Upper lobe of left lung (tissue), 6 donors: ENCODE measurements around the gene UNC45B. TPM values are rescaled to one million over a fixed set of nuclear protein-coding genes. Genes with fewer than 3 reads are reported as not detected.

Experiments used
- ATAC-seq, 2 donors: fragments of 200-7000 bp; cut with Tn5 transposase; one replicate each; pipeline ENCODE4 v1.9.1; 2022; ENCODE audit warnings: mild to moderate bottlenecking in 2 of 2, moderate library complexity in 2 of 2; ENCODE audit not compliant: low FRiP score in 2 of 2
- DNase-seq, 2 donors: peaks; one replicate each; pipeline ENCODE4 v3.0.0-alpha.2; 2019 to 2020
- H3K27ac ChIP-seq, 4 donors: fragments of 200-600 bp; sonication (generic); one replicate each; pipeline ENCODE4 v1.5.1; 2016 to 2019
- H3K27me3 ChIP-seq, 4 donors: fragments of 200-600 bp; sonication (generic); one replicate each; pipeline ENCODE4 v1.5.1; 2017 to 2019
- H3K36me3 ChIP-seq, 4 donors: fragments of 200-600 bp; sonication (generic); one replicate each; pipeline ENCODE4 v1.5.1; 2016 to 2019
- H3K4me1 ChIP-seq, 4 donors: fragments of 200-600 bp; sonication (generic); one replicate each; pipeline ENCODE4 v1.5.1; 2018 to 2019
- H3K4me3 ChIP-seq, 4 donors: fragments of 200-600 bp; sonication (generic); one replicate each; pipeline ENCODE4 v1.5.1; 2017 to 2019; ENCODE audit warnings: mild to moderate bottlenecking in 2 of 4, moderate library complexity in 1 of 4
- H3K9me3 ChIP-seq, 4 donors: fragments of 200-600 bp; sonication (generic); one replicate each; pipeline ENCODE4 v1.5.1; 2018 to 2019
- EP300 ChIP-seq, 4 donors: sonication (generic); formaldehyde crosslinking; IDR thresholded peaks; one replicate each; pipeline ENCODE4 v1.5.1; 2017; ENCODE audit warnings: antibody characterized with exemption in 4 of 4, control low read depth in 2 of 4
- POLR2A ChIP-seq, 4 donors: fragments of 450-650 bp; IDR thresholded peaks; one replicate each; pipeline ENCODE4 v1.5.1; 2016 to 2017; ENCODE audit warnings: antibody characterized with exemption in 4 of 4, mild to moderate bottlenecking in 2 of 4
- POLR2AphosphoS5 ChIP-seq, 2 donors: sonication (generic); formaldehyde crosslinking; IDR thresholded peaks; one replicate each; pipeline ENCODE4 v1.5.1; 2017; ENCODE audit warnings: antibody characterized with exemption in 2 of 2
- WGBS, 2 donors: methylation state at CpG; one replicate each; pipeline ENCODE4 v1.1.5; 2017 to 2018; 5-methylcytosine and 5-hydroxymethylcytosine counted together
- total RNA-seq, 6 donors: library from RNA; depleted of rRNA in 4 of 6; stranded (reverse); fragments of >200 nt in 4 of 6; gene quantifications; one replicate each; pipeline versions ENCODE4 v1.1.0 to v1.2.1, GENCODE V29; 2016 to 2021
- TF ChIP-seq, protein P1 (sequence below), 6 experiments: fragments of 450-650 bp in 4 of 6; fragments of 200-600 bp in 2 of 6; sonication (generic) in 2 of 6; IDR thresholded peaks; one replicate each; pipeline ENCODE4 v1.5.1; 2016 to 2019; ENCODE audit warnings: antibody characterized with exemption in 6 of 6
- donor health status: DM: no; HTN: no; CAD: no; lungs with moderate emphysema.
- donor health status: DM: no; HTN: yes; CAD: no; lungs with severe emphysema.

Gene UNC45B
- total RNA-seq, 6 donors from 2014 or later, result 0.10 to 0.61 (median 0.20) TPM; not detected in 2

DNA sequence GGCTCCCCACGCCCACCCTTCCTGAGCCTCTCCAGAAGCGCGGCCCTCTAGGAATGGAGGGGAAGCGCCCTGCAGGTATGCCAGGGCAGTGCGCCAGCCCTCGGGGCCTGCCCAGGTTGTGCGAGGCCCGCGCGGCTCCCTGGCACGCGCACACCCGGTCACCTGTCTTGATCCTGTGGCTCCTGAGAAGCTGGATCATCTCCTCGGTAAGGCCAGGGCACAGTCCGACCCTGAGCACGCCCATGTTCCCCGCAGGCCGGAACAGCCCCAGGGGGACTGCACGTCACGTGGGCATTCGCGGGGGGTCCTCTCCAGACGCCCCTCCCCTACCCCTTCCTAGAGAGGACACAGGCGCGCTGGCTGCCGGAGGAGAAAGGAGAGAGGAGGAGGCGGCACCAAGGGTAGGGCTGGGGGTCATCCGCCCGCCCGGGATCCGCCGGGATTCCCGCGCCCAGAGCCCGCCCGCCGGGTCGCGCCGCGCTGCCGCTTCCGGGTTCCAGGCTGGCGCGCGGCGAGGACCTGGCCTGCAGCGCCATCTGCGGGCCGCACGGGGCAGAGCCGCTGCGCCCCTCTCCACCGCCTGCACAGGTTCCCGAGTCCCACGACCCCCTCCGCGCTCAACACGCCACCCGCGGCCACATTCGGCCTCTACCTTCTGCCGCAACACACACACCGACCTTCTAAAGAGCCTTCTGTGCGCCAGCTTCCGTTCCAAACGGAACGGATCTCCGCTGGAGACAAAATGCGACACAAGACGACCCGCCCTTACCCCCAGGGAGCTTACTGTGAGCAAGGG lies 28.0 kb upstream of the UNC45B start, which contains the start of gene RAD51D:
Gene RAD51D, minus strand, starts transcription at position 491 of the 796 bp plus-strand sequence. Its CDS starts 247 bp downstream, at position 244.
- ATAC-seq, result peak; percentile 93 to 99
- TF ChIP-seq, protein P1, sequence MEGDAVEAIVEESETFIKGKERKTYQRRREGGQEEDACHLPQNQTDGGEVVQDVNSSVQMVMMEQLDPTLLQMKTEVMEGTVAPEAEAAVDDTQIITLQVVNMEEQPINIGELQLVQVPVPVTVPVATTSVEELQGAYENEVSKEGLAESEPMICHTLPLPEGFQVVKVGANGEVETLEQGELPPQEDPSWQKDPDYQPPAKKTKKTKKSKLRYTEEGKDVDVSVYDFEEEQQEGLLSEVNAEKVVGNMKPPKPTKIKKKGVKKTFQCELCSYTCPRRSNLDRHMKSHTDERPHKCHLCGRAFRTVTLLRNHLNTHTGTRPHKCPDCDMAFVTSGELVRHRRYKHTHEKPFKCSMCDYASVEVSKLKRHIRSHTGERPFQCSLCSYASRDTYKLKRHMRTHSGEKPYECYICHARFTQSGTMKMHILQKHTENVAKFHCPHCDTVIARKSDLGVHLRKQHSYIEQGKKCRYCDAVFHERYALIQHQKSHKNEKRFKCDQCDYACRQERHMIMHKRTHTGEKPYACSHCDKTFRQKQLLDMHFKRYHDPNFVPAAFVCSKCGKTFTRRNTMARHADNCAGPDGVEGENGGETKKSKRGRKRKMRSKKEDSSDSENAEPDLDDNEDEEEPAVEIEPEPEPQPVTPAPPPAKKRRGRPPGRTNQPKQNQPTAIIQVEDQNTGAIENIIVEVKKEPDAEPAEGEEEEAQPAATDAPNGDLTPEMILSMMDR (IDR thresholded peaks at IDR 0.05), result peak; percentile 94 to 100 (median 99)
- no peak for TF ChIP-seq EP300 (IDR thresholded peaks at IDR 0.05)
- TF ChIP-seq POLR2AphosphoS5 (IDR thresholded peaks at IDR 0.05), result no peak
- peak in 2 of 4 donors; percentile 34 to 57 for TF ChIP-seq POLR2A (IDR thresholded peaks at IDR 0.05)
- 1 to 2% methylated on average over 42 to 72 of the region's 72 CpGs for WGBS, 2 donors
- Histone ChIP-seq H3K36me3 (no peaks in the 10 kb centered on the region), H3K27me3 (no peaks in the 10 kb centered on the region), H3K4me3 (peak within 1 kb of the TSS; percentile 60 to 88 (median 74)), H3K9me3 (no peaks in the 10 kb centered on the region), H3K4me1 (peaks cover 14 to 29% (median 16%) of the 10 kb centered on the region in 4 donors), H3K27ac (peak within 1 kb of the TSS; percentile 71 to 90 (median 82))
- peak; percentile 80 to 96 for DNase-seq

DNA sequence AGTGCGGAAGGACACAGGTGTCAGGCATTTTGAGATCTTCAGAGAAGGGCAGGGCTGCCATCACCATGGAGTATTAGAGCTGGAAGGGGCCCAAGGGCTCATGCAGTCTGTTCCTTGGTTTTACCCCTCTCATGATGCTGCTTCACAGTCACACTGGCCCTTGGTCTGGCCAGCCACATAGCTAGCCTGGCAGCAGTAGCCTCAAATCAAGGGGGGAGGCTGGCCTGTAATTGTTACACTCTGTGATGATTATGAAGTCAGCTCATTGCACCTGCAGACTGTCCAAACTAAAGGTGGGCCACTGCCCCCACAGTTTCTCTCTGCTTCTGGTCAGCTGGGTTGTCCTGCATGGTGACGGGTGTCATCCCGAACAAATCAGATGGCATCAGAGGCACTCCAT lies 26.3 kb upstream of the UNC45B start, which contains the start of gene FNDC8:
Gene FNDC8, plus strand, starts transcription at position 301 of the 400 bp plus-strand sequence. Its CDS starts 79 bp downstream, at position 380.
- WGBS, 2 donors, result 92 to 94% methylated on average over 3 of the region's 3 CpGs

DNA sequence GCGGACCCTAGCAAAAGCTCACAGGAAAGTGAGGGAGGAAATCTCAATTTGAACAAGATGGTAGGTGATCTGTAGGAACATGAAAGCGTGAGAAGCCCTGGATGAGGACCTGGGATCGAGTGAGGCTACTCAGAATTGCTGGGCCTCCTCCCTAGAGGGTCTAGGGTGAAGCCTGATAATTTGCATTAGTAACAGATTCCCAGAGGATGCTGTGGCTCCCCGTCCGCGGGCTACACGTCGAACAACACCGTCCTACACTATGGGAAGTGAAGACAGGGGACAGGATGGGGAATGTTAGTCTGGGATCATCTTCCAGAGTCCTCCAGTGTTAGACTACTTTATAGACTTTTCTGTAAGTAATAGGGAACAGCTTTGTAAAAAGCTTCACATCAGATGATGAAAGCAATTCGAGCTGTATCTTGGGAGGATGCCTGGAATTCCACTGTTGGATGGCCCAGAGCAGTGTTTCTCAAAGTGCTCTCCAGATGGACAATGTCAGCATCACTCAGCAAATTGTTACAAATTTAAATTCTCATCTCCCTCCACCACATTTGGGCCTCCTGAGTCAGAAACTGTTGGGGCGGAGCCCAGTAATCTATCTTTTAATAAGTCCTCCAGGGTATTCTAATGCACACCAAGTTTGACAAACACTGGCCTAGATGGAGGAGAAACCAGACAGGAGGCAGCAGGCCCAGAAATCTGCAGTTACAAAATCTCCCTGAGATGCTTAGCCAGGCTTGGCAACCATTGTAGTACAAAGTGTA lies 19.7 kb upstream of the UNC45B start:
- no peak for DNase-seq

More for the DNA sequence above, 26.3 kb upstream of the UNC45B start, which contains the start of gene FNDC8:
- Histone ChIP-seq H3K27ac (no peak within 1 kb of the TSS), H3K9me3 (no peaks in the 10 kb centered on the region), H3K27me3 (no peaks in the 10 kb centered on the region), H3K36me3 (no peaks in the 10 kb centered on the region), H3K4me1 (peaks cover 14 to 29% (median 16%) of the 10 kb centered on the region in 4 donors), H3K4me3 (peak within 1 kb of the TSS in 1 of 4 donors; percentile 88)
- DNase-seq (no peak), ATAC-seq (no peak)
- TF ChIP-seq POLR2AphosphoS5 (IDR thresholded peaks at IDR 0.05), result no peak
- TF ChIP-seq, protein P1 (IDR thresholded peaks at IDR 0.05), result no peak
- TF ChIP-seq POLR2A (IDR thresholded peaks at IDR 0.05), result no peak
- no peak for TF ChIP-seq EP300 (IDR thresholded peaks at IDR 0.05)

GRCh38 chr17:35129154-35129972 lies 18.3 kb upstream of the UNC45B start:
- WGBS, 2 donors, result 75 to 76% methylated on average over 11 of the region's 11 CpGs
- Histone ChIP-seq H3K4me1 (peaks cover 0 to 13% (median 3%) of the 10 kb centered on the region in 4 donors), H3K36me3 (peaks cover 5 to 34% (median 25%) of the 10 kb centered on the region in 4 donors), H3K27me3 (no peaks in the 10 kb centered on the region), H3K4me3 (no peak overlapping the region), H3K27ac (peak overlapping the region in 2 of 4 donors; percentile 45 to 49), H3K9me3 (no peaks in the 10 kb centered on the region)
- DNase-seq (no peak), ATAC-seq (no peak)
- TF ChIP-seq EP300 (IDR thresholded peaks at IDR 0.05), result no peak
- TF ChIP-seq, protein P1 (IDR thresholded peaks at IDR 0.05), result no peak
- TF ChIP-seq POLR2AphosphoS5 (IDR thresholded peaks at IDR 0.05), result no peak

More for the DNA sequence above, 19.7 kb upstream of the UNC45B start:
- Histone ChIP-seq H3K4me1 (peaks cover 0 to 13% (median 3%) of the 10 kb centered on the region in 4 donors), H3K27ac (peak overlapping the region in 3 of 4 donors; percentile 28 to 35 (median 29)), H3K4me3 (no peak overlapping the region), H3K27me3 (no peaks in the 10 kb centered on the region), H3K36me3 (peaks cover 0 to 20% (median 14%) of the 10 kb centered on the region in 4 donors), H3K9me3 (no peaks in the 10 kb centered on the region)
- ATAC-seq, result peak; percentile 54 to 69
- no peak for TF ChIP-seq POLR2A (IDR thresholded peaks at IDR 0.05)
- peak; percentile 34 to 59 for TF ChIP-seq POLR2AphosphoS5 (IDR thresholded peaks at IDR 0.05)
- WGBS, 2 donors, result 63 to 74% methylated on average over 10 to 11 of the region's 11 CpGs
